Measurements from ENCODE around the gene EDNRB. TPM values are rescaled to one million over a fixed set of nuclear protein-coding genes. Genes with fewer than 3 reads are reported as not detected.

The EDNRB gene
- total RNA-seq, 1 donor from 2014 or later: 1.1 TPM

- FAIRE-seq: no peak
- H3K4me3 ChIP-seq (ENCODE audit: low read depth, low read length): no peak overlapping the region
- DNase-seq (ENCODE audit: low read depth): no peak
- no peaks in the 10 kb centered on the region for H3K36me3 ChIP-seq (ENCODE audit: control insufficient read depth, insufficient read depth, low read length)
- TF ChIP-seq CTCF (IDR thresholded peaks at IDR 0.05; ENCODE audit: insufficient read depth, low read length, severe bottlenecking): no peak
- no peaks in the 10 kb centered on the region for H3K27me3 ChIP-seq (ENCODE audit: control insufficient read depth, insufficient read depth, low read length)
Observed at GRCh38 chr13:77904031-77904430, 14.6 kb downstream of the EDNRB start.

- DNase-seq (ENCODE audit: low read depth): no peak
- Histone ChIP-seq H3K4me3 (ENCODE audit: low read depth, low read length) (no peak overlapping the region), H3K27me3 (ENCODE audit: control insufficient read depth, insufficient read depth, low read length) (no peaks in the 10 kb centered on the region), H3K36me3 (ENCODE audit: control insufficient read depth, insufficient read depth, low read length) (no peaks in the 10 kb centered on the region)
- TF ChIP-seq CTCF (IDR thresholded peaks at IDR 0.05; ENCODE audit: insufficient read depth, low read length, severe bottlenecking): no peak
- FAIRE-seq: no peak
Observed at GRCh38 chr13:77903435-77903834, 15.2 kb downstream of the EDNRB start.

GRCh38 chr13:77902319-77902963 lies 16.2 kb downstream of the EDNRB start:
- no peak for TF ChIP-seq CTCF (IDR thresholded peaks at IDR 0.05; ENCODE audit: insufficient read depth, low read length, severe bottlenecking)
- no peaks in the 10 kb centered on the region for H3K27me3 ChIP-seq (ENCODE audit: control insufficient read depth, insufficient read depth, low read length)
- H3K36me3 ChIP-seq (ENCODE audit: control insufficient read depth, insufficient read depth, low read length): no peaks in the 10 kb centered on the region
- DNase-seq (ENCODE audit: low read depth): peak; percentile 21
- no peak overlapping the region for H3K4me3 ChIP-seq (ENCODE audit: low read depth, low read length)
- no peak for FAIRE-seq

- no peaks in the 10 kb centered on the region for H3K27me3 ChIP-seq (ENCODE audit: control insufficient read depth, insufficient read depth, low read length)
- H3K4me3 ChIP-seq (ENCODE audit: low read depth, low read length): no peak overlapping the region
- FAIRE-seq (no peak), DNase-seq (ENCODE audit: low read depth) (no peak)
- no peaks in the 10 kb centered on the region for H3K36me3 ChIP-seq (ENCODE audit: control insufficient read depth, insufficient read depth, low read length)
- TF ChIP-seq CTCF (IDR thresholded peaks at IDR 0.05; ENCODE audit: insufficient read depth, low read length, severe bottlenecking): no peak
Observed at GRCh38 chr13:77898097-77898496, 20.5 kb downstream of the EDNRB start.

- FAIRE-seq (no peak), DNase-seq (ENCODE audit: low read depth) (no peak)
Observed at GRCh38 chr13:77896977-77897376, 21.7 kb downstream of the EDNRB start.

More at GRCh38 chr13:77896977-77897376, 21.7 kb downstream of the EDNRB start:
- no peaks in the 10 kb centered on the region for H3K36me3 ChIP-seq (ENCODE audit: control insufficient read depth, insufficient read depth, low read length)
- H3K27me3 ChIP-seq (ENCODE audit: control insufficient read depth, insufficient read depth, low read length): no peaks in the 10 kb centered on the region
- H3K4me3 ChIP-seq (ENCODE audit: low read depth, low read length): no peak overlapping the region
- no peak for TF ChIP-seq CTCF (IDR thresholded peaks at IDR 0.05; ENCODE audit: insufficient read depth, low read length, severe bottlenecking)
